ENCODE results near the gene GATA3.

GRCh38 chr10:8069108-8069507 lies 14.6 kb downstream of the GATA3 start:
- TF ChIP-seq, protein P1, sequence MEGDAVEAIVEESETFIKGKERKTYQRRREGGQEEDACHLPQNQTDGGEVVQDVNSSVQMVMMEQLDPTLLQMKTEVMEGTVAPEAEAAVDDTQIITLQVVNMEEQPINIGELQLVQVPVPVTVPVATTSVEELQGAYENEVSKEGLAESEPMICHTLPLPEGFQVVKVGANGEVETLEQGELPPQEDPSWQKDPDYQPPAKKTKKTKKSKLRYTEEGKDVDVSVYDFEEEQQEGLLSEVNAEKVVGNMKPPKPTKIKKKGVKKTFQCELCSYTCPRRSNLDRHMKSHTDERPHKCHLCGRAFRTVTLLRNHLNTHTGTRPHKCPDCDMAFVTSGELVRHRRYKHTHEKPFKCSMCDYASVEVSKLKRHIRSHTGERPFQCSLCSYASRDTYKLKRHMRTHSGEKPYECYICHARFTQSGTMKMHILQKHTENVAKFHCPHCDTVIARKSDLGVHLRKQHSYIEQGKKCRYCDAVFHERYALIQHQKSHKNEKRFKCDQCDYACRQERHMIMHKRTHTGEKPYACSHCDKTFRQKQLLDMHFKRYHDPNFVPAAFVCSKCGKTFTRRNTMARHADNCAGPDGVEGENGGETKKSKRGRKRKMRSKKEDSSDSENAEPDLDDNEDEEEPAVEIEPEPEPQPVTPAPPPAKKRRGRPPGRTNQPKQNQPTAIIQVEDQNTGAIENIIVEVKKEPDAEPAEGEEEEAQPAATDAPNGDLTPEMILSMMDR (IDR thresholded peaks at IDR 0.05): no peak
- TF ChIP-seq EZH2 (IDR thresholded peaks at IDR 0.05): no peak

Data from neural progenitor cell (in vitro differentiated cells).